CMK (cell line): ENCODE results near the gene CARD10.

ENCODE experiments used
- DNase-seq: peaks from one replicate; pipeline ENCODE4 v3.0.0-alpha.2; 2010; ENCODE audit warnings: low read depth

The CARD10 gene, protein sequence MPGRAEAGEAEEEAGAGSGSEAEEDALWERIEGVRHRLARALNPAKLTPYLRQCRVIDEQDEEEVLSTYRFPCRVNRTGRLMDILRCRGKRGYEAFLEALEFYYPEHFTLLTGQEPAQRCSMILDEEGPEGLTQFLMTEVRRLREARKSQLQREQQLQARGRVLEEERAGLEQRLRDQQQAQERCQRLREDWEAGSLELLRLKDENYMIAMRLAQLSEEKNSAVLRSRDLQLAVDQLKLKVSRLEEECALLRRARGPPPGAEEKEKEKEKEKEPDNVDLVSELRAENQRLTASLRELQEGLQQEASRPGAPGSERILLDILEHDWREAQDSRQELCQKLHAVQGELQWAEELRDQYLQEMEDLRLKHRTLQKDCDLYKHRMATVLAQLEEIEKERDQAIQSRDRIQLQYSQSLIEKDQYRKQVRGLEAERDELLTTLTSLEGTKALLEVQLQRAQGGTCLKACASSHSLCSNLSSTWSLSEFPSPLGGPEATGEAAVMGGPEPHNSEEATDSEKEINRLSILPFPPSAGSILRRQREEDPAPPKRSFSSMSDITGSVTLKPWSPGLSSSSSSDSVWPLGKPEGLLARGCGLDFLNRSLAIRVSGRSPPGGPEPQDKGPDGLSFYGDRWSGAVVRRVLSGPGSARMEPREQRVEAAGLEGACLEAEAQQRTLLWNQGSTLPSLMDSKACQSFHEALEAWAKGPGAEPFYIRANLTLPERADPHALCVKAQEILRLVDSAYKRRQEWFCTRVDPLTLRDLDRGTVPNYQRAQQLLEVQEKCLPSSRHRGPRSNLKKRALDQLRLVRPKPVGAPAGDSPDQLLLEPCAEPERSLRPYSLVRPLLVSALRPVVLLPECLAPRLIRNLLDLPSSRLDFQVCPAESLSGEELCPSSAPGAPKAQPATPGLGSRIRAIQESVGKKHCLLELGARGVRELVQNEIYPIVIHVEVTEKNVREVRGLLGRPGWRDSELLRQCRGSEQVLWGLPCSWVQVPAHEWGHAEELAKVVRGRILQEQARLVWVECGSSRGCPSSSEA

GRCh38 chr22:37519268-37520195 is at the start of gene CARD10:
Gene CARD10 (minus strand): TSS chr22:37519415. CDS start chr22:37519200, 215 bp downstream.
- no peak for DNase-seq

DNA sequence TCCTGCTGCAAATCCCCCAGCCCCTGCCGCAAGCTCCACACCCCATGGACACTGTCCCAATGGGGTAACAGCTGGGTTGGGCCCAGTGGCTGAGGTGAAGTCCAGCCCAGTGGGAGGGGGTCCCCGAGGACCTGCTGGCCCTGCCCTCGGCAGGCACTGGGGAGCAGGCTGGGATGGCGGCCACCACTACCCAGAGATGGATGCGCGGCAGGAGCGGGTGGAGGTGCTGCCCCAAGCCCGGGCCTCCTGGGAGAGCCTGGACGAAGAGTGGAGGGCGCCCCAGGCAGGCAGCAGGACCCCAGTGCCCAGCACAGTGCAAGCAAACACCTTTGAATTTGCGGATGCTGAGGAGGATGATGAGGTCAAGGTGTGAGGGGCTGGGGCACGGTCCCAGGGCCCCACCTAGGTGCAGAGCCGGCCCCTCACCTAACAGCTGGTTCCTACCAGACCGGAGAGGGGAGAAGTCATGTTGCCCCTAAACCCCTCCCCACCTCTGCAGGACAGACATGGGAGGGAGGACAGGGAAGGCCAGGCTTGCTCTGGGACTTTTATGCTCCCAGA is 49.3 kb upstream of the CARD10 start:
- DNase-seq, result no peak

- DNase-seq, result no peak
Measured at GRCh38 chr22:37568012-37568411, 48.8 kb upstream of the CARD10 start.

DNA sequence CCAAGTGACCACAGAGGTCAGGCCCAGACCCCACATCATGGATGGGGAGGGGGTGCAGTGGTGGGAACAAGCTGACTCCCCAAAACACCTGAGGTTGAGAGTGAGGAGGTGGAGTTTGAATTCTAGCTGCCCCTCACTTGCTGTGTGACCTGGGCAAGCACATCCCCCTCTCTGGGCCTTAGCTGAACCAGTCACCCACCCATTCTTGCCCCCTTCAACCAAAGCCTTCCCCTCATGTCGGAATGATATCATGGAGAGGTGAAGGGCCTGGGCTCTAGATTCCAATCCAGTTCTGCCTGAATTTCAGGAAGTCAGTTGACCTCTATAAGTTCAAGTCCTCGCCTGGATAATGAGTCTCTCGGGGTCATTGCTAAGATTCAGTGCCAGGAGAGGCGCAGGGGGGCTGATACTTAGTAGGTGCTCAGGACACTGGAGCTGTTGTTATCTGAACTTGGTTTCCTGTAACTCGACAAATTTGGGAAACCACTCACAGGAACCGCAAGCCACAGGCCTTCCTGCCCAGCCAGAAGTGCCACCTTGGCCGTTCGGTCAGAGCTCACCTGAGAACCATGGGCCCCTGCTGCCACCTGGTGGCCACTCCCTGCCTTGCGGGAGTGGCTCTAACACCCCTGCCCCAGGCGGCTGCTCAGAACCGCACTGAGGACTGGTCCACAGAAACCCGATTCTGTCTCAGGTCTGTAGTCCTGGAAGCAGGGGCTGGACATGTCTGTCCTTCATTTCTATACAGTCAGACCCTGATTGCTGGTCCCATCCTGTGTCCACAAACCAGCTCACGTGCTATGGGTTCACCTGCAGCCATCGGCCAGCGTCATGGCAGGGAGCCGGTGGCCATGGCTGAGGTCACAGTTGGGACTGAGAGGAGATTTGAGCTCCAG is 47.9 kb upstream of the CARD10 start:
- peak; percentile 58 for DNase-seq

GRCh38 chr22:37566329-37566837 is 47.2 kb upstream of the CARD10 start:
- DNase-seq, result no peak

DNA sequence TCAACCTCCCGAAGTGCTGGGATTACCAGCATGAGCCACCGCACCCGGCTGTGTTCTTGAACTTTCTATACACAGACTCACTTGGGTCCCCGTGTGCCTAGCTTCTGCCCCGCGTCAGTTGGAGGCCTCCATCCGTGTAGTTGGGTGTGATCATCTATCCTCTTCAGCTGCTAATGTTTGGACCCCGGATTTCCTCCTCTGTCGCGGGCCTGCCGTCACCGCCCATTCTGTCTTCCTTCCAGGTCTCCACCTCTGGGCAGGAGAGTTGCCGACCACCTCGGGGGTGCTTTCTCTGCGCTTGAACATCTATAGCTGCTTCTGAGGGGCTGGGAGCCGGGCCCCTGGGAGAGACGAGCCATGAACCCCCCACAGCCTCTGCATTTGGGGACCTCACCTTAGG is 46.6 kb upstream of the CARD10 start:
- no peak for DNase-seq

DNA sequence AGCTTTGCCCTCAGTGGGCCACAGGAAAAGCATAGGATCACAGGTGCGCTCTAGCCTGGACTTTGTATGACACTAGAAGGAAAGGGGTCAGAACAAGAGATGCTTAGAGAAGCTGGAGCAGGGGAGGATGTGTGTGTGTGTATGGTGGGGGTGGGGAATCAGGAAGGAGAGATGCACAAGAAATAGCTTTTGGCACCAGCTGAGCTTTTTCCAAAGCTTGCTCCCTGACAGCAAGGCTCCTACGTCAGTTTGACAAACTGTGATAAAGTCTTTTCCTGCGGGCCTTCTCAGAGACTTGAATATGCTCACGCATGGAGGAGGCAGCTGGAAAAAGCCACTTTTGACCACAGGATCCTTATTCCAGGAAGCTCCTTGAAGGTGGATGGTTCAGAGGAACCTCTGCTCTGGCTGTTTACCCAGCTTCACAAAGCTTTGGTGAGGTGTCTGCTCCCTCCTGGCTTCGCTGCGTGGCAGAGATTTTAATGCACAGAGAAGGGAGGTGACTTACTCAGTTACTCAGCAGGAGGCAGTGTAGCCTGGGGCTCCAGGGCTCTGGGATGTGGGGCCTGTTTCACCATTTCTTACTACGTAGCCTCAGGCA is 45.0 kb upstream of the CARD10 start:
- no peak for DNase-seq

GRCh38 chr22:37563153-37564081 is 44.2 kb upstream of the CARD10 start:
- DNase-seq, result no peak

DNA sequence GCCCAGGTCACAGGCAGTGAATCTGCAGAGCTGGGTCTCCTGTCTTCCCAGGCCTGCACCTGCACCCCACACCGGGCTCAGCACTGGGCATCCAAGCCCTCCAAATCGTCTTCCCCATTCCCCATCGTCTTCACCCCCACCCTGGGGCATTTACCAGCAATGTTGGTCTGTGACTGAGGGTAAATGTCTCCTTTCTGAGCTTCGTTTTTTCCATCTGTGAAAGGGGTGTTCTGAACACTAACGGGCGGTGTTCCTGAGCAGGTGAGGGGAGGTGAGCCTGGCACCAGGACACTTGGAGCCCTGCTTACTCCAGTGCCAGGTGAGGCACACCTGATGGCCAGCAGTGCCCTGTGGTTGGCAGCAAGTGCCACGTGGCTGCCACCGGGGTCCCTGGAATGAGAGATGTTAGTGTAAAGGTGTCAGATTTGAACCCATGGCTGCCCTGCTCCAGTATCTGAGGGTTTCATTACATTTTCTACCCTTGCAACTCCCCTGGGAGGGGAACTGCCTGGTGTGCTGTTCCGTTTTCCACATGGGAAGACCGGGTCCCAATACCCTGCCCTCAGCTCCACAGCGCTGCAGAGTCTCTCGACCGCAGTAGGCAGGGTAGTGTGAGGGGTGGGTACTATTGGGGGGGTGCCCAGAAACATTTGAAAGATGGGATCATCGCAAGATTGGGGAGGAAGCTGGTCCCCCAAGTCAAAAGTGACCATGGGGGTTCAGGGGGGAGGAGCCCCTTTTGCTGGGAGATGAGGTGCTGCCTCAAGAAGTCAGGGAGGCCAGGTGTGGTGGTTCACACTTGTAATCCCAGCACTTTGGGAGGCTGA is 43.0 kb upstream of the CARD10 start:
- DNase-seq, result no peak

DNA sequence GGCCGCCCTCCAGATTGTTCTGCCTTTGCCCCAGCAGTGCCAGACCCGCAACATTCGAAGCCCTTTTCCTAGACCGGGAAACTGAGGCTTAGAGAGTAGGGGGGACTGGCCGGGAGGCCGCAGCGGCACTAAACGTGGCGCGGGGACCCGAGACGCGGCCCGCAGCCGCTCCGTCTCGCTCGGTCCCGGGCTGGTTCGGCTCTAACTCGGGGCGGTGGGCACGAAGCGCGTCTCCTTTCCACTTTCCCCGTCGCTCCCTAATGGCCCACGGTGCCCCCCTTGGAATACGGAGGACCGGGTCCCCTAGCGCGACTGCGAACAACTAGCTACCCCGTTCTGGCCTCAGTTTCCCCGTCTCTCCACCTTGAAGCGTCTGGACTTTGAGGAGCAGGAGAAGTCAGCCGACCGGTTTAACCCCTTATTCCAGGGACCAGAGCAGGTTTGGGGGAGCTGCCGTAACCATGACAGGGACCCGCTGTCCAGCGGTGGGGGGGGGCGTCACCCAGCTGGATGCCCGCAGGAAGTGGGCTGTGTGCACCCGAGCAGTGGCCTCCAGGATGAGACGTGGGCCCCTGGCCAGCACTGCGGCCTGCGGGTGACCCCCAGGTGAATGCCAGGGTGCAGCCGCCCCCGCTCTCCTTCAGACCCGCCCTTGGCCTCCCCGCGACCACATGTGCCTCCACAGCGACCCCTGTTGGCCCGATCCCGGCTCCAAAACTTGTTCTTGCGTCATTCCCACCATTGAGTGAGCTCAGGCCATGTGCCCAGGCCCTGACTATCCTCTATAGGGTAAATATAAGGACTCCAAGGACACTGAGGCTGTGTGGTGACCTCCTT is 42.2 kb upstream of the CARD10 start:
- no peak for DNase-seq

GRCh38 chr22:37560608-37561211 is 41.5 kb upstream of the CARD10 start:
- no peak for DNase-seq

DNA sequence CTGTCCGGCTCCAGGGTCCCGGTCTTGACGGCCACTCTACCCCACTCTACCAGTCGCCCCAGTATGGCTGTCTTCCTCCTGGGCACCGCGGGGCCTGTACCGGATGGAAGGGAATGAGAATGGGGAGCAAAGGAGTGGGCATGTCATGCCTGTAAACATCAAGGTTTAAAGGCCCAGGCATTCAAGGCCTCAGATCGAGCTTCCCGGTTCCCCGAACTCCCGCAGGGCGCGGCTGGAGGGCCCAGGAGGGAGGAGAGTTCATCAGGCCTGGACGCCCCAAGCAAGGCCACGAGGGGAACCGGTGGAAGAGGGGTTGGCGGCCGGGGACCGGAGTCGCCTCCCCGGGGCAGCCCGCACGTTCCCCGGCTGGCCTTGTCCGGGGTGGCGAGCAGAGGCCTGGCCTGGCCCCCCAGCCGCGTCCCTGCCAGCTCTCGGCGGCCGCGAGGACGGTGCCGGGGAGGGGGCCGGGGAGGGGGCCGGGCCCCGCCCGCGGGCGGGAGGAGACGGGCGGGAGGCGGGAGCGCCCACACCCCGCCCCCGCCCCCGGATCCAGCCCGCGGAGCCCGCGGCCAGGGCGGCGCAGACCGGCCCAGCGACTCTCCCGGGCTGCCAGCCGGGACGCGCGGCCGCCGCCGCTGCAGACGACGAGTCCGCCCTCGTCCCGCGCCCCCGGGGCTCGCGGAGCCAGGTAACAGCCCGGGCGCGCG is 40.8 kb upstream of the CARD10 start, which contains the start of gene CDC42EP1:
Gene CDC42EP1 (plus strand): TSS at position 580 of the 707 bp plus-strand sequence. CDS start 5,870 bp downstream, outside the sequence.
- no peak for DNase-seq

- DNase-seq, result no peak
Measured at GRCh38 chr22:37559521-37559900, 40.3 kb upstream of the CARD10 start.

DNA sequence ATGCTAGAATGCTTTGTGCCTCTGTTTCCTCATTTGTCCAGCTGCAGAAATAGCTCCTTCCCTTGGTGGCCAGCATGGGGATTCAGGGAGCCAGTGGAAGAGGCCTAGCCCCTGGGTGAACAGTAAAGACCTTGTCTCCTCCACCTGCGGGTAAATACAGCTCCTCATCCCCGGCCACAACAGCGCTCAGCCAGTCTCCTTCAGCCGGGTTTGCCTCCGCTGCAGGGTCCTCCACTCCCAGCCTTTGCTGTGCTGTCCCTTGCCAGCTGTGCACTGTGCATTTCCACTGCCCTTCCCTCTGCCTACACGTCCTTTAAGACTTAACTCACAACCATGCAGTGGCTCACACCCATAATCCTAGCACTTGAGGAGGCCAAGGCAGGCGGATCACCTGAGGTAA is 39.6 kb upstream of the CARD10 start:
- no peak for DNase-seq

DNA sequence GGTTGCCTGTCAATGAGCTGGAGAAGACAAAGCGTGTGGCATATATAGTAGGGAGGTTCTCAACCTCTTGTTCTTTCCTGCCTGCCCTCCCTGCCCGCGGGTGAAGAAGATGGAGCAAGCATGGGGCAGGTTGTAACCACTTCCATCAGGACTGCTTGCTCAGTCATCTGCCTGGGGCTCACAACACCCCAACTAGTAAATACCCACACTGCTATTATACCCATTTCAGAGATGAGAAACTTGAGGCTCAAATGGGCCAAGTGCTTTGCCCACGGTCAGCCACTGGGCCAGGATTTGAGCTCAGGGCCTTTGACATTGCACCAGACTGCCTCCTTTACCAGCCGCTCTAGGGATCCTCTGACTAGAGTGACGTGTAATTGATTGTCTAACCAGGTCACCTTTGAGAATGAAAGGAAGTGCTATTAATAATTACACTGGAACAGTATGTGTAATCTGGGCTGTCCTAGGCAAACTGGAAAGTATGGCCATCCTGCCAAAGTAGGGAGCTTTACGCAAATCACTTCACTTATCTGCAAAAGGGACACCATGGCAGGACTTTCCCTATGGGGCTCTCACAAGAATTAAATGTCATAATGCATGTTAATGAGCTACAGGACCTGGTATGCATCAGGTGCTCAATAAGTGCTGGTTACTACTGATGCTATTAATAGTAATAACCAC is 38.2 kb upstream of the CARD10 start:
- DNase-seq, result no peak
